ENCODE data around the gene CDHR2.

CDHR2 gene, protein sequence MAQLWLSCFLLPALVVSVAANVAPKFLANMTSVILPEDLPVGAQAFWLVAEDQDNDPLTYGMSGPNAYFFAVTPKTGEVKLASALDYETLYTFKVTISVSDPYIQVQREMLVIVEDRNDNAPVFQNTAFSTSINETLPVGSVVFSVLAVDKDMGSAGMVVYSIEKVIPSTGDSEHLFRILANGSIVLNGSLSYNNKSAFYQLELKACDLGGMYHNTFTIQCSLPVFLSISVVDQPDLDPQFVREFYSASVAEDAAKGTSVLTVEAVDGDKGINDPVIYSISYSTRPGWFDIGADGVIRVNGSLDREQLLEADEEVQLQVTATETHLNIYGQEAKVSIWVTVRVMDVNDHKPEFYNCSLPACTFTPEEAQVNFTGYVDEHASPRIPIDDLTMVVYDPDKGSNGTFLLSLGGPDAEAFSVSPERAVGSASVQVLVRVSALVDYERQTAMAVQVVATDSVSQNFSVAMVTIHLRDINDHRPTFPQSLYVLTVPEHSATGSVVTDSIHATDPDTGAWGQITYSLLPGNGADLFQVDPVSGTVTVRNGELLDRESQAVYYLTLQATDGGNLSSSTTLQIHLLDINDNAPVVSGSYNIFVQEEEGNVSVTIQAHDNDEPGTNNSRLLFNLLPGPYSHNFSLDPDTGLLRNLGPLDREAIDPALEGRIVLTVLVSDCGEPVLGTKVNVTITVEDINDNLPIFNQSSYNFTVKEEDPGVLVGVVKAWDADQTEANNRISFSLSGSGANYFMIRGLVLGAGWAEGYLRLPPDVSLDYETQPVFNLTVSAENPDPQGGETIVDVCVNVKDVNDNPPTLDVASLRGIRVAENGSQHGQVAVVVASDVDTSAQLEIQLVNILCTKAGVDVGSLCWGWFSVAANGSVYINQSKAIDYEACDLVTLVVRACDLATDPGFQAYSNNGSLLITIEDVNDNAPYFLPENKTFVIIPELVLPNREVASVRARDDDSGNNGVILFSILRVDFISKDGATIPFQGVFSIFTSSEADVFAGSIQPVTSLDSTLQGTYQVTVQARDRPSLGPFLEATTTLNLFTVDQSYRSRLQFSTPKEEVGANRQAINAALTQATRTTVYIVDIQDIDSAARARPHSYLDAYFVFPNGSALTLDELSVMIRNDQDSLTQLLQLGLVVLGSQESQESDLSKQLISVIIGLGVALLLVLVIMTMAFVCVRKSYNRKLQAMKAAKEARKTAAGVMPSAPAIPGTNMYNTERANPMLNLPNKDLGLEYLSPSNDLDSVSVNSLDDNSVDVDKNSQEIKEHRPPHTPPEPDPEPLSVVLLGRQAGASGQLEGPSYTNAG (N-terminal part only)

GRCh38 chr5:176548967-176549444 lies at the start of gene CDHR2:
TSS of gene CDHR2 (plus strand) at chr5:176549342. CDS start at chr5:176565353, 16,011 bp downstream.
- no peak for DNase-seq (ENCODE audit: low read depth in 2 of 2)

- DNase-seq (ENCODE audit: low read depth in 2 of 2), result no peak
These were observed 48.6 kb upstream of the CDHR2 start for GRCh38 chr5:176500511-176500910.

- no peak for DNase-seq (ENCODE audit: low read depth in 2 of 2)
These were observed 47.8 kb upstream of the CDHR2 start for GRCh38 chr5:176501333-176501732.

DNA sequence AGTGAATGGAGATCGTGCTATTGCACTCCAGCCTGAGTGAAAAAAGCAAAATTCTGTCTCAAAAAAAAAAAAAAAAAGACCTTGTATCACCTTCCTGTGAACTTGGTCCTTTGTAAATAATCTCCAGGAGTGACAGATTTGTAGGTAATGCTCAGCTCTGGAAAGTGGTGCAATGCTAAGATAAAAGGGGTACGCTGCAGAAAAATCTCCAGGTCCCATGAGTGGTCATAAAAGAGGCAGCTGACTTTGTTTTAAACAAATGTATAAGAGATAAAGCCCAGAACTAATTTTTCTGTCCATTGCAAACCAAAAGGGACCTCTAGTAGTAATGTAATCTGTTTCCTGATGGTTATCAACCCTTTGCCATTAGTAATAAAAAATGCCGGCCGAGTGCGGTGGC lies 45.6 kb upstream of the CDHR2 start:
- DNase-seq (ENCODE audit: low read depth in 2 of 2), result no peak

GRCh38 chr5:176507911-176508310 lies 41.2 kb upstream of the CDHR2 start:
- DNase-seq (ENCODE audit: low read depth in 2 of 2), result no peak

DNA sequence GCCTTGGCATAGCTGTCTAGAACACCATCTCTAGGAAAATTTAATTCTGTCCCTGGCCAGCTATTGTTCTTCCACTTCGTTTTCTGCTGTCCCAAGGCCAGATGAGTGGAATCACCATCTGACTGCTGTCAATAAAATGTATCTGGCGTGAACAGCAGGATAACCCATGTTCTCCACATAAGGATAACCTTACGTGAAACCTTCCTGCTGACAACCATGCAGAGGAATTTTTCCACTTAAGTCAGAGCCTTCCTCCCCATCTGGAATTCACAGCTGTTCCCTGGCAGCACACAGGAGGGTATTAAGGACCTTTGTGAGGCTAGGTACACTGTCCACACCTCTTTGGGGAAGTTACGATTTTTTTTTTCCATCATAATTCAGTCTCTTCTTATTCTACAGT lies 40.5 kb upstream of the CDHR2 start:
- no peak for DNase-seq (ENCODE audit: low read depth in 2 of 2)

DNA sequence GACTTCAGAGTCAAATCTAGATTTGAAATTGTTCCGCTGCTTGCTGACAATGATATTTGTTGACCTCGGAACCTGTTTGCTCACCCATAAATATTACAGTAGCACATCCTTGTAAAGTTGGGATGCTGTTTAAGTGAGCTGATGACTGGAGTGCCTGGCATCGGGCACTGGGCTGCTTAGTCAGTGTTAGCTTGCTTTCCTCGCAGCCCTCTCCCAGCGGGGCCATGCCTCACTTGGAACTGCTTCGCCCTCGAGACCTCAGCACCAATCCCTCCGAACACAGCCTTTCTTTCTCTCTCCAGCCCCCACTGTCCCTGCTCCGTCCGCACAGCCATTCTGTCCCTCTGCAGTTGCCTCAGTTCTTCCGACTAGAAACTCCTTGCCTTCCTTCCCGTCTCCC lies 35.4 kb upstream of the CDHR2 start:
- DNase-seq (ENCODE audit: low read depth in 2 of 2), result no peak

- no peak for DNase-seq (ENCODE audit: low read depth in 2 of 2)
These were observed 34.7 kb upstream of the CDHR2 start for GRCh38 chr5:176514244-176514950.

GRCh38 chr5:176515396-176515795 lies 33.7 kb upstream of the CDHR2 start:
- DNase-seq (ENCODE audit: low read depth in 2 of 2), result no peak

GRCh38 chr5:176517053-176517661 lies 32.0 kb upstream of the CDHR2 start:
- no peak for DNase-seq (ENCODE audit: low read depth in 2 of 2)

DNA sequence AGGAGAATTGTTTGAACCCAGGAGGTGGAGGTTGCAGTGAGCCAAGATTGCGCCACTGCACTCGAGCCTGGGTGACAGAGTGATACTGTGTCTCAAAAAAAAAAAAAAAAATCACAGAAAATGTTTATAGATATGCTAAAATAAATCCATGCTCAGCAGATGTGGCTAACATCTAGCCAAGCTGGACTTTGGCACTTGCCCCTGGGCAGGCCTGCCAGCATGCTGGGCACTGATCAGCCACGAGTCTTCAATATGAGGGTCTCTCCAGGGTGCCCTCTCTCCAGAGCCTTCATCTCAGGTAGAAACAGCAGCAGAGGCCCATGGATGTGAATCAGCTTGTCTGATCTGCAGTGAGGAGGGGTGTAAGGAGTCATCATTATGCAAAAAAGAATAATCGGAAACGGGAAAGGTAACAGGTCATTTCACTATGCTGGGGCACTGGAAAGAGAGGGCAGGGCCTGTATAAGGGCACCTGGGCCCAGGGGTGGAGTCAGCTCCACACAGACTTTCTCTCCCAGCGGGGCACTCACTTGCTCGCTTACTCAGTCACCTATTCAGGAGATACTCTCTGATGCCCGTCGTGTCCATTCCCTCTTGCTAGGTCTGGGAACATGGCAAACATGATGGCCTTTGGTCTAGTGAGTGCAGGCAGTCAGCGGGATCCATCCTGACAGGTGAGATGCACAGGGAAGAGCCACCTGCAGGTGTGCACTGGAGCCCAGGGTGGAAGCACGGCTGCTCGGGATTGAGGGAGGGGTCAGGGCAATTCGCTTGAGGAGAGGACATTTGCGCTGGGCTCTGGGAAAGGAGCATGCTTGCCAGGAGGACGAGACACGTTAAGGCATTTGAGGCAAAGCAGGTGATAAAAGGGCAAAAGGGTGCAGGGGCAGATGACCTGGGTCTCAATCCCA lies 29.1 kb upstream of the CDHR2 start:
- DNase-seq (ENCODE audit: low read depth in 2 of 2), result no peak

- DNase-seq (ENCODE audit: low read depth in 2 of 2), result no peak
These were observed 27.9 kb upstream of the CDHR2 start for GRCh38 chr5:176521286-176521685.

DNA sequence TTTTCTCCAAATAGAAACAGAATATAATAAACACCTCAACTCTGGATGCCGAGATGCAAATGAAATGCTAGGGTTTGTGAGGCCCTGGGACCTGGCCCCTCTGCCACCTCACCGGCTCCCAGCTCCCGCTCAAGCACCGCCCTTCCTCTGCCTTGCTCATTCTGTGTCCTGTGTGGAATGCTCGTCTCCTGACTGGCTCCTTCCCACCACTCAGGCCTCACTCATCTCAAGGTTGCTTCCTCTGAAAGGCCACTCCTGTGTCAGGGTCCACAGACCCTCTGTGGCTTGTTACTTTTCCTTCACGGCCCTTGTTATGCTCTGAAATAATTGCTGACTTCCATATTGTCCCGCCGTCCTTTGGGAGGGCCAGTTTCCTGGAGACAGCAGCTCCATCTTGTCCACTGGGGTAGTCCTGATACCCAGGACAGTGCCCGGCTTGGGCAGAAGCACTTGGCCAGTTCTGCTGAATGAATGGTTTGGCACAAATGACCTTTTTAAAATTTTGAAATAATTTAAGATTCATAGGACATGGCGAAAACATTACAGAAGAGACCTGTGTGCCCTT lies 27.4 kb upstream of the CDHR2 start:
- DNase-seq (ENCODE audit: low read depth in 2 of 2), result no peak

- DNase-seq (ENCODE audit: low read depth in 2 of 2), result no peak
These were observed 25.0 kb upstream of the CDHR2 start for GRCh38 chr5:176524138-176524537.

GRCh38 chr5:176524987-176525386 lies 24.2 kb upstream of the CDHR2 start:
- no peak for DNase-seq (ENCODE audit: low read depth in 2 of 2)

DNA sequence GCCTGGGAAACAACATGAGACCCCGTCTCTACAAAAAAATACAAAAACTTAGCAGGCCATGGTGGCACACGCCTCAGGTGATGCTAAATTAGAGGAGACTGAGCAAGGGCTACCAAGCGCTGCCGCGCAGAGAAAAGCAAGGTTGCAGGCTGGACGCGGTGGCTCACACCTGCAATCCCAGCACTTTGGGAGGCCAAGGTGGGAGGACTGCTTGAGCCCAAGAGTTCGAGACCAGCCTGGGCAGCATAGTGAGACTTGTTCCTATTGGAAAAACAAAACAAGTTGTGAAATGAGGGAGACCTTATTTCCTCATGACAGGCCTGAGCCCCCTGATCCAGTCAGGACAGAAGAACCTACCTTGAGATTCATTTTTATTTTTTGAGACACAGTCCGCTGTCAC lies 23.5 kb upstream of the CDHR2 start:
- DNase-seq (ENCODE audit: low read depth in 2 of 2), result no peak

- DNase-seq (ENCODE audit: low read depth in 2 of 2), result no peak
These were observed 22.7 kb upstream of the CDHR2 start for GRCh38 chr5:176526462-176526861.

DNA sequence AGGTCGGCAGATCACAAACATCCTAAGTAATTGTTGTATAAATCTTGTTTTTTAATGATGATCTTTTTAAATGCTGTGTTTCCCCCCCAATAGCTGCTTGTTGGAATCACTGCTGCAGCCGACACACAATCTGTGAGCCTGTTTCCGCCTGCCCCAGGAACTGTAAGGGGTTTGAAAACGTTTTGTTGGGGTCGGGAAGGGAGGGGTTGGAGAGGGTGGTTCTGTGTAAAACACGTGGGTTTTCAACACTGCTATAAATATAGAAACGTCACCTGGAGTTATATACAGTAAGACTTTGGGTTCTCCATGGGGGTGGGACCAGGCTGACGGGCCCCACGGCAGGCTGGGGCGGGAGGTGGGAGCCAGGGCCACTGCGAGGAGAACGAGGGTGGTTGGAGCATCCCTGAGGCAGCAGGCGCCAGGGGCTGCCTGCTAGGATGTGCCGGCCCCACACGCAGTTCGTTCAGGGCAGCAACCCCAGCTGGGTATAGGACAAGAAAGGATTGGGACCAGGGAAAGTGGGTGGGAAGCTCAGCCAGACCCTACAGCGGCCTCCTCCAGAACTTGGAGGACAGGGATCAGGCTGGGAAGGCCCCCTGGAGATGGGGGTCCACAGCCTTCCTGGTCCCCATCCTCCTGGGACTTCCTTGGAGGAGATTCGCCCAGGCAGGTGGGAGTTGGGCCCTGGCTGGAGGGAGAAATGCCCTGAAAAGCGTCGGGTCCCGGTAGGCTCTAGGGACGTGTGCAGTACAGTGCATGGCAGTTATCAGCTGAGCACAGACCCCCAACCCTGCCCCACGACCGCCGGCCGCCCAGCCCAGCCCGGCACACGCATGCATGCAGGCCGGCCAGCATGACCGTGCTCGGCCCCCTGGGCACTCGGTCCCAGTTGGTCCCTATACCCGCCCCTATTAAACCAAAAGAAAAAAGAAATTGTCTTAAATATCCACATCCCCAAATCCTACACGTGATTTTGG lies 21.6 kb upstream of the CDHR2 start:
- DNase-seq (ENCODE audit: low read depth in 2 of 2), result no peak
